ENCODE data around the gene BEND6.

Gene BEND6

DNA sequence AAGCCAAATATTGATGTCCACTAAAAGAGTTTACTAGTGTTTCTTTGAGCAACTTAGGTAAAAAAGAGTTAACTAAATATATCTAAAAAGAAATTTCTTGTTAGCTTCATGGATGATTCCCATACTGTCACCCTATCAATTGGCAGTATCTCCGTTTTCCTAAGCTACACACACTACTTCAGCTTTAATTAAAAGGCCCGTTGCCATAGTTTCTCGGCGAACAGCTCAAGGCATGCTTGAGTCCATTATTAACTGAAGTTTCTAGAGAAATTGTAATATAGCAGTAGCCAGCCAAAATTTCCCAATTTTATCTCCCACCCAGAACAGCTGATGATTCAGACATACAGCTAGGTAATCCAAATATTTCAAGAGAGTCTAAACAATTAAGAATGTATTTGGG is 20.0 kb upstream of the BEND6 start:
- H3K4me1 ChIP-seq: no peaks in the 10 kb centered on the region
- no peak for DNase-seq
- H3K27ac ChIP-seq: no peak overlapping the region
- H3K9me3 ChIP-seq: no peaks in the 10 kb centered on the region
- intact Hi-C loops (cut with DNase I; ENCODE audit: low total_unique reads): no loop called here
- TF ChIP-seq, protein P1, sequence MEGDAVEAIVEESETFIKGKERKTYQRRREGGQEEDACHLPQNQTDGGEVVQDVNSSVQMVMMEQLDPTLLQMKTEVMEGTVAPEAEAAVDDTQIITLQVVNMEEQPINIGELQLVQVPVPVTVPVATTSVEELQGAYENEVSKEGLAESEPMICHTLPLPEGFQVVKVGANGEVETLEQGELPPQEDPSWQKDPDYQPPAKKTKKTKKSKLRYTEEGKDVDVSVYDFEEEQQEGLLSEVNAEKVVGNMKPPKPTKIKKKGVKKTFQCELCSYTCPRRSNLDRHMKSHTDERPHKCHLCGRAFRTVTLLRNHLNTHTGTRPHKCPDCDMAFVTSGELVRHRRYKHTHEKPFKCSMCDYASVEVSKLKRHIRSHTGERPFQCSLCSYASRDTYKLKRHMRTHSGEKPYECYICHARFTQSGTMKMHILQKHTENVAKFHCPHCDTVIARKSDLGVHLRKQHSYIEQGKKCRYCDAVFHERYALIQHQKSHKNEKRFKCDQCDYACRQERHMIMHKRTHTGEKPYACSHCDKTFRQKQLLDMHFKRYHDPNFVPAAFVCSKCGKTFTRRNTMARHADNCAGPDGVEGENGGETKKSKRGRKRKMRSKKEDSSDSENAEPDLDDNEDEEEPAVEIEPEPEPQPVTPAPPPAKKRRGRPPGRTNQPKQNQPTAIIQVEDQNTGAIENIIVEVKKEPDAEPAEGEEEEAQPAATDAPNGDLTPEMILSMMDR (IDR thresholded peaks at IDR 0.05): no peak
- no peaks in the 10 kb centered on the region for H3K36me3 ChIP-seq
- no peak overlapping the region for H3K4me3 ChIP-seq
- no peaks in the 10 kb centered on the region for H3K27me3 ChIP-seq

DNA sequence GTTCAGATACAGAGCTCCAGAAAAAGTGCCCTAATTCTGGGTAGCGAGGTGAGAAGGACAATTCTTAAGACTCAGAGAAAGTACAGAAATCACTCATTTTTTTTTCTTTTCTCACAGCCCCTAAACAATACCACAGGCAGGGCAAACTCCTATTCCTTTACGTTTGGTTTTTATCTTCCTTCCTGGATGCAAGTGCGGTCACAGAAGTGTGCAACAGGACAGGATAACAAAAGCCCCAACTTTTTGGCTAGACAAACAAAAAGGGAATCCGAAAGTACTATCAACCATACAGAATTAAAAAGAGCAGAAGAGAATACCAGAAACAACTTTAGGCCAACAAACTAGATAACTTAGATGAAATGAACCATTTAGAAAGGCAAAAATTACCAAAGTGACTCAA is 18.4 kb upstream of the BEND6 start:
- intact Hi-C loops (cut with DNase I; ENCODE audit: low total_unique reads): no loop called here

DNA sequence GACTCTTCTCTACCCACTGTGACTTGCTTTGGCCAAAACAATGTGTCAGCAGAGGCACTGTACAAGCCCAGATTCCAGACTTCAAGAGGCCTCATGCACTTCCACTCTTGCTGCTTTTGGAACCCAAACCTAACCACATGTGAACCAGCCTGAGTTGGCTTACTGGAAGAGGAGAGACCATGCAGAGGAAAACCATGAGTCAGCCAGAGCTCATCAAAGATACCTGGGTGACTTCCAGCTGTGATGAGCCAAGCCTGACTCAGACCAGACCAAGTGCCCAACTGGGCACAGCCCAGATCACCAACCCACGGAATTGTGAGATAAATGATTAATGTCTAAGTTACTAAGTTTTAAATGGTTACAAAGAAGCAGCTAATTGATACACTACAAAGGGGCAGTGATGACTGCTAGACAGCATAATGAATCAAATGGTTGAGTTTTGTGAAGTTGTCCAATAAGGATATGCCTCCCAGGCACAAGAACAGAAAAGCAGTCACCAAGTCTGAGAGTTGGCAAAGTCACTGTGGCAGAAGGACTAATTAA is 16.2 kb upstream of the BEND6 start:
- Histone ChIP-seq H3K9me3 (peaks cover 0 to 5% (median 5%) of the 10 kb centered on the region in 3 donors), H3K36me3 (no peaks in the 10 kb centered on the region), H3K4me3 (no peak overlapping the region), H3K27ac (no peak overlapping the region), H3K4me1 (no peaks in the 10 kb centered on the region), H3K27me3 (no peaks in the 10 kb centered on the region)
- TF ChIP-seq, protein P1 (IDR thresholded peaks at IDR 0.05): no peak
- intact Hi-C loops (cut with DNase I; ENCODE audit: low total_unique reads): no loop called here
- DNase-seq: peak; percentile 22 to 65

More for the DNA sequence above, 18.4 kb upstream of the BEND6 start:
- Histone ChIP-seq H3K4me1 (no peaks in the 10 kb centered on the region), H3K27ac (no peak overlapping the region), H3K9me3 (peaks cover 0 to 5% (median 3%) of the 10 kb centered on the region in 3 donors), H3K36me3 (no peaks in the 10 kb centered on the region), H3K4me3 (no peak overlapping the region), H3K27me3 (no peaks in the 10 kb centered on the region)
- TF ChIP-seq, protein P1 (IDR thresholded peaks at IDR 0.05): no peak
- DNase-seq: no peak

DNA sequence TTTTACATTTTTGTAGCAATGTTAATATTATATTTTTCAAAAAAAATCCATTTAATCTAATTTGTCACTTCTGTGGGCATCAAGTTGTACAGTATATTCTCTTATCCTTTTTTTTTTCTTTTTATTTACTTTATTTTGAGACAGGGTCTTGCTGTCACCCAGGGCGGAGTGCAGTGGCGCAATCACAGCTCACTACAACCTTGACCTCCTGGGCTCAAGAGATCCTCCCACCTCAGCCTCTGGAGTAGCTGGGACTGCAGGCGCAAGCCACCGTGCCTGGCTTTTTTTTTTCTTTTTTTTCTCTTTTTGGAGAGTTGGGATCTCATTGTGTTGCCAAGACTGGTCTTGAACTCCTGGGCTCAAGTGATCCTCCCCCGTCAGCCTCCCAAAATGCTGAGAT is 14.4 kb upstream of the BEND6 start:
- H3K9me3 ChIP-seq: peaks cover 0 to 5% (median 5%) of the 10 kb centered on the region in 3 donors
- no peak for DNase-seq
- no peaks in the 10 kb centered on the region for H3K36me3 ChIP-seq
- H3K4me3 ChIP-seq: no peak overlapping the region
- no peaks in the 10 kb centered on the region for H3K27me3 ChIP-seq
- no peak overlapping the region for H3K27ac ChIP-seq
- no peaks in the 10 kb centered on the region for H3K4me1 ChIP-seq
- intact Hi-C loops (cut with DNase I; ENCODE audit: low total_unique reads): no loop called here
- TF ChIP-seq, protein P1 (IDR thresholded peaks at IDR 0.05): no peak

DNA sequence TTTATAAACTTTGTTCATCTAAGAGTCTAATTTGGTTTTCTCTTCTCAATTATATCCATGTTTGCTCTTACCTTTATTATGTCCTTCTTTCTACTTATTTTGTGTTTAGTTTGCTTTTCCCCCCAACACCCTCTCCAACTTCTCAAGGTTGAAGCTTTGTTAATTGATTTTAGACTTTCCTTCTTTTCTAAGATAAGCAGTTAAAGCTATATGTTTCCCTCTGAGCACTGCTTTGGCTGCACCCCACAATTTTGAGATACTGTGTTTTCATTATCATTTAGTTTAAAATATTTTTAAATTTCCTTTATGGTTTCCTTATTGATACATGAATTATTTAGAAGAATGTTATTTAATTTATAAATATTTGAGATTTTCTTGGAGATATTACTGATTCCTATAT is 13.9 kb upstream of the BEND6 start:
- DNase-seq: no peak
- intact Hi-C loops (cut with DNase I; ENCODE audit: low total_unique reads): no loop called here
- TF ChIP-seq, protein P1 (IDR thresholded peaks at IDR 0.05): no peak

DNA sequence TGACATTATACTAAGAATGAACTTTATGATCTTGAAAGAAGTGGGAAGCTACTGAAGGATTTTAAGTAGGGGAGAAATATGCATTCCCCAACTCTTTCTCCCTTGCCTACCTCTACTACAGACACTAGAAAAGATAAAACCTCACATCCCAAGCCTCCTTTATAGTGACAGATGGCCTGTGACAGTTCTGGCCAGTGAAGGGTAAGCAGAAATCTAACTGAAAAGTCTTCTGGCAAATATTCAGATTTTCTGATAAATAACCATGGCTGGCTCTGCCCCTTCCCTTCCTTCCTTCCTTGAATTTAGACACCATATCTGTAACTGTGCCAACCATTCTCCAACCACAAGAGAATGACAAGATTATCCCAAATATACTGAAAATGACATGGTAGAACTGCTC is 10.2 kb upstream of the BEND6 start:
- Histone ChIP-seq H3K4me3 (no peak overlapping the region), H3K36me3 (no peaks in the 10 kb centered on the region), H3K27me3 (no peaks in the 10 kb centered on the region), H3K27ac (no peak overlapping the region), H3K9me3 (peaks cover 0 to 5% (median 5%) of the 10 kb centered on the region in 3 donors), H3K4me1 (no peaks in the 10 kb centered on the region)
- no peak for DNase-seq
- TF ChIP-seq, protein P1 (IDR thresholded peaks at IDR 0.05): no peak
- intact Hi-C loops (cut with DNase I; ENCODE audit: low total_unique reads): no loop called here

More for the DNA sequence above, 13.9 kb upstream of the BEND6 start:
- H3K9me3 ChIP-seq: peaks cover 0 to 5% (median 5%) of the 10 kb centered on the region in 3 donors
- H3K4me3 ChIP-seq: no peak overlapping the region
- no peaks in the 10 kb centered on the region for H3K4me1 ChIP-seq
- no peak overlapping the region for H3K27ac ChIP-seq
- no peaks in the 10 kb centered on the region for H3K27me3 ChIP-seq
- H3K36me3 ChIP-seq: no peaks in the 10 kb centered on the region

Measured in tibial artery (tissue), 4 donors.